ENCODE results near the gene RAB3IL1. TPM values are rescaled to one million over a fixed set of nuclear protein-coding genes. Genes with fewer than 3 reads are reported as not detected.

Gene RAB3IL1
- total RNA-seq, 1 experiment from 2014 or later, result 2.3 TPM

DNA sequence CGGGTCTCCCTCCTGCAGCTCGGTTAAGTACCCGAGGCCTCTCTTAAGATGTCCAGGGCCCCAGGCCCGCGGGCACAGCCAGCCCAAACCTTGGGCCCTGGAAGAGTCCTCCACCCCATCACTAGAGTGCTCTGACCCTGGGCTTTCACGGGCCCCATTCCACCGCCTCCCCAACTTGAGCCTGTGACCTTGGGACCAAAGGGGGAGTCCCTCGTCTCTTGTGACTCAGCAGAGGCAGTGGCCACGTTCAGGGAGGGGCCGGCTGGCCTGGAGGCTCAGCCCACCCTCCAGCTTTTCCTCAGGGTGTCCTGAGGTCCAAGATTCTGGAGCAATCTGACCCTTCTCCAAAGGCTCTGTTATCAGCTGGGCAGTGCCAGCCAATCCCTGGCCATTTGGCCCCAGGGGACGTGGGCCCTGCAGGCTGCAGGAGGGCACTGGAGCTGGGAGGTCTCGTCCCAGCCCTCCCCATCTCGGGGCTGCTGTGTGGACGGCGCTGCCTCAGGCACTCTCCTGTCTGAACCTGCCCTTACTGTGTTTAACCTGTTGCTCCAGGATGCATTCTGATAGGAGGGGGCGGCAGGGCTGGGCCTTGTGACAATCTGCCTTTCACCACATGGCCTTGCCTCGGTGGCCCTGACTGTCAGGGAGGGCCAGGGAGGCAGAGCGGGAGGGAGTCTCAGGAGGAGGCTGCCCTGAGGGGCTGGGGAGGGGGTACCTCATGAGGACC, 51.0 kb downstream of the RAB3IL1 start:
- Mint-ChIP-seq H3K4me1 (ENCODE audit: insufficient read depth, unreplicated experiment) (peaks cover 8% of the 10 kb centered on the region), H3K9me3 (ENCODE audit: unreplicated experiment) (no peaks in the 10 kb centered on the region), H3K27ac (ENCODE audit: low read depth, unreplicated experiment) (no peak overlapping the region), H3K27me3 (ENCODE audit: insufficient read depth, unreplicated experiment) (no peaks in the 10 kb centered on the region), H3K4me3 (ENCODE audit: unreplicated experiment) (no peak overlapping the region), H3K36me3 (ENCODE audit: insufficient read depth, unreplicated experiment) (peaks cover 12% of the 10 kb centered on the region)
- ChIA-PET POLR2A (no interaction called here), CTCF (interaction anchor here (0.5 to 1.4 kb wide), 5 partner anchors 12 to 216 kb away, joined by 3 to 6 read pairs (median 3); no protein-coding TSS in a partner anchor)
- TF ChIP-seq, protein P1, sequence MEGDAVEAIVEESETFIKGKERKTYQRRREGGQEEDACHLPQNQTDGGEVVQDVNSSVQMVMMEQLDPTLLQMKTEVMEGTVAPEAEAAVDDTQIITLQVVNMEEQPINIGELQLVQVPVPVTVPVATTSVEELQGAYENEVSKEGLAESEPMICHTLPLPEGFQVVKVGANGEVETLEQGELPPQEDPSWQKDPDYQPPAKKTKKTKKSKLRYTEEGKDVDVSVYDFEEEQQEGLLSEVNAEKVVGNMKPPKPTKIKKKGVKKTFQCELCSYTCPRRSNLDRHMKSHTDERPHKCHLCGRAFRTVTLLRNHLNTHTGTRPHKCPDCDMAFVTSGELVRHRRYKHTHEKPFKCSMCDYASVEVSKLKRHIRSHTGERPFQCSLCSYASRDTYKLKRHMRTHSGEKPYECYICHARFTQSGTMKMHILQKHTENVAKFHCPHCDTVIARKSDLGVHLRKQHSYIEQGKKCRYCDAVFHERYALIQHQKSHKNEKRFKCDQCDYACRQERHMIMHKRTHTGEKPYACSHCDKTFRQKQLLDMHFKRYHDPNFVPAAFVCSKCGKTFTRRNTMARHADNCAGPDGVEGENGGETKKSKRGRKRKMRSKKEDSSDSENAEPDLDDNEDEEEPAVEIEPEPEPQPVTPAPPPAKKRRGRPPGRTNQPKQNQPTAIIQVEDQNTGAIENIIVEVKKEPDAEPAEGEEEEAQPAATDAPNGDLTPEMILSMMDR (IDR thresholded peaks at IDR 0.05; ENCODE audit: unreplicated experiment), result no peak
- DNase-seq (ENCODE audit: unreplicated experiment), result no peak
- no TSS peak for BruUV-seq (replicated peaks)
- intact Hi-C loops (cut with micrococcal nuclease), result no loop called here

DNA sequence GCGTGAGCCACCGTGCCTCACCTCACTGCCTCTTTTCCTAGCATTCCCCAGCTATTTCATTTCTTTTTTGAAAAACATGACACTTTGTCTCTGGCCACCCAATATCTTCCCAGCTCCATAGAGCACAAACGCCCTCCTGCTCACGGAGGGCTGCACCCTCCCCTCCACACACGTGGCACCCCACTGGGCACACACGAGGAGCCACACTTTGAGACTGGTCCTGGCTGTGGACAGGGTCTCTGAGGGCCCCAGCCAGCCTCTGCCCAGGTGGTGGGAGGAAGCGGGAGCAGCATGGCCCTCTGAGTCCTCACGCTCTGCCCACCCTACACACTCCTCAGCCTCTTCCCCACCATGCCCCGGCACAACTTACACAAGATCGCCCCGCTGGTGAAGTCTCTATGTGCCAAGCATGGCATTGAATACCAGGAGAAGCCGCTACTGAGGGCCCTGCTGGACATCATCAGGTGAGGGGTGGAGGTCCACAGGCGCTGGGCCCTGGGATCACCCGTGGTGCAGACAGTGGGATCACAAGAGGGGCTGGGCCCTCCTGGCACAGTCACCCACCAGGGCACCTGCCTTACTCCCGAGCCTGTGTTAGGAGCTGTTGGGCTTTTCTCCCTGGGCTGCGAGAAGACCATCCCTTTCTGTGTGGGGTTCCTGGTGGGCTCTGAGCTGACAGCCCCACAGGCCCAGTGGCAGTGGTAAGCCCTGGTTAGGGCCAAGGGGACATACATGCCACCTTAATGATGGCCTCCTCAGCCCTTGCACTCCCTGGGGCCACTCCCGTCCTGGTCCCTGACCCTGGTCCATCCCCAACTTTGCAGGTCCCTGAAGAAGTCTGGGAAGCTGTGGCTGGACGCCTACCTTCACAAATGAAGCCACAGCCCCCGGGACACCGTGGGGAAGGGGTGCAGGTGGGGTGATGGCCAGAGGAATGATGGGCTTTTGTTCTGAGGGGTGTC, 52.3 kb downstream of the RAB3IL1 start:
- Mint-ChIP-seq H3K4me1 (ENCODE audit: insufficient read depth, unreplicated experiment) (peaks cover 5% of the 10 kb centered on the region), H3K36me3 (ENCODE audit: insufficient read depth, unreplicated experiment) (peaks cover 21% of the 10 kb centered on the region), H3K27me3 (ENCODE audit: insufficient read depth, unreplicated experiment) (no peaks in the 10 kb centered on the region), H3K4me3 (ENCODE audit: unreplicated experiment) (no peak overlapping the region), H3K9me3 (ENCODE audit: unreplicated experiment) (no peaks in the 10 kb centered on the region), H3K27ac (ENCODE audit: low read depth, unreplicated experiment) (no peak overlapping the region)
- TF ChIP-seq, protein P1 (IDR thresholded peaks at IDR 0.05; ENCODE audit: unreplicated experiment), result no peak
- DNase-seq (ENCODE audit: unreplicated experiment), result no peak
- ChIA-PET CTCF (interaction anchor here (0.5 to 1.0 kb wide), 4 partner anchors 10 to 456 kb away, joined by 3 to 8 read pairs (median 3); no protein-coding TSS in a partner anchor), POLR2A (no interaction called here)
- no TSS peak for BruUV-seq (replicated peaks)
- intact Hi-C loops (cut with micrococcal nuclease), result no loop called here

DNA sequence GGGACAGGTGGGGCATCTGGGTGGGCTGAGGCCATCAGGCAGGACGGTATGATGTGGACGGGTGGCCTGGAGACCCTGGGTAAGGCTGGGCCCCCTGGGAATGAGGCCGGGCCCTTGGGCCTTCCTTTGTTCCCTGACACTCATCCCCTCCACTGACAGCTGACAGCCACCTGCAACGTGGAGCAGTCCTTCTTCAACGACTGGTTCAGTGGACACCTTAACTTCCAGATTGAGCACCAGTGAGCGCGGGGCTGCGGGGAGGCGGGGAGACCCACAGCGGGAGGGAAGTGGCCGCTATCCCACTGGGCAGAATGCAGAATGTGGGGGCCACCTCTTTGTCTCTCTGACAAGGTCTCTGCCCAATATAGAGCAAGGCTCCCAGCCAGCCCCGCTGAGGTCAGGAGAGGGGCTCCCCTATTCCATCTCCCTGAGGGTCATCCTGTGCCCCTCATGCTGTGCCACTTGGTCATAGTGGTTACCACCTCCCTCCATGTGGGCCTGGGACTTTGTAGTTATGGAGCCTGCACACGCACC, 53.8 kb downstream of the RAB3IL1 start:
- POLR2A ChIA-PET, result no interaction called here
- intact Hi-C loops (cut with micrococcal nuclease), result no loop called here

More for the DNA sequence above, 53.8 kb downstream of the RAB3IL1 start:
- no peak for DNase-seq (ENCODE audit: unreplicated experiment)
- Mint-ChIP-seq H3K36me3 (ENCODE audit: insufficient read depth, unreplicated experiment) (peaks cover 21% of the 10 kb centered on the region), H3K27me3 (ENCODE audit: insufficient read depth, unreplicated experiment) (no peaks in the 10 kb centered on the region), H3K9me3 (ENCODE audit: unreplicated experiment) (no peaks in the 10 kb centered on the region), H3K4me3 (ENCODE audit: unreplicated experiment) (no peak overlapping the region), H3K27ac (ENCODE audit: low read depth, unreplicated experiment) (no peak overlapping the region), H3K4me1 (ENCODE audit: insufficient read depth, unreplicated experiment) (peaks cover 6% of the 10 kb centered on the region)
- TF ChIP-seq, protein P1 (IDR thresholded peaks at IDR 0.05; ENCODE audit: unreplicated experiment), result no peak
- CTCF ChIA-PET, result no interaction called here
- no TSS peak for BruUV-seq (replicated peaks)

All from MCF 10A (cell line).